Measurements from ENCODE around the gene UTP11. TPM values are rescaled to one million over a fixed set of nuclear protein-coding genes. Genes with fewer than 3 reads are reported as not detected.

UTP11 gene
- total RNA-seq, 1 experiment from 2014 or later: 48.1 TPM

DNA sequence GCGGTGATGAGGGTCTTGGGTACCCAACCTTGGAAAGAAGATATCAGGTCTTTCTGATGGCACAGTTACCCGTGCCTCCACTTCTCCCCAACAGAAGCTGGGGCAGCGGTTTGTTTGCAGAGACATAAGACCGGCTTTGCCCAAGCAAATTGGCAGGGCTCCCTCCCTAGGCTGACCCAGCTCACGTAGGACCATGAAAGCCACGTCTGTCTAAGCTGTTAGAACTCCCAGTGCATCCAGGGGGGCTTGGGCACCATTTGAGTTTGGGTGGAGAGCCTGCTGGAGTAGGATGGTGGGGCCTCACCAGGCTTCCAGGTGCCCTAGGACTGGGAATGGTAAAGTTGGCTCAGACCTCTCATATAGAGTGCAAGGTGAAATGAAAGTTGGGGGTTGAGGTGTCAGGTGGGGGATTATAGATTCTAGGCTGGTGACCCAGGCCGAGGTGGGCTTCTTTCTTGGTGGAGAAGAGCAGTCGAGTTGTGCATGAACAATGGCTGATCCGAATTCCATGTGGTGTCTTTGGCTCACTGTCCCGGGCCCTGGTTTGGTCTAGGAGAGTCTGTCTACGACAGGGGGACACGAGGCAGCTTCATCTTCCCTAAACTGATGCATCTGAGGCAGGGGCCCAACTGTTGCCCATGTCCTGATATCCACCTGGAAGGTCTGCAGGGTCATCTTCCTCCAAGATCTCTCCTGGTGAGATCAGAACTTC, 30.7 kb downstream of the UTP11 start:
- Histone ChIP-seq H3K36me3 (ENCODE audit: low read depth, low read length) (no peaks in the 10 kb centered on the region), H3K9me2 (replicated peaks; ENCODE audit: low read length) (no peaks in the 10 kb centered on the region), H3K9ac (ENCODE audit: low read length) (no peak overlapping the region), H4K20me1 (ENCODE audit: low read length) (no peaks in the 10 kb centered on the region), H3K79me2 (ENCODE audit: low read length) (no peaks in the 10 kb centered on the region), H2AFZ (ENCODE audit: low read length) (no peak overlapping the region), H3F3A (ENCODE audit: low read length, unreplicated experiment) (no peaks in the 10 kb centered on the region), H3K4me1 (ENCODE audit: insufficient read depth, low read length) (peaks cover 4% of the 10 kb centered on the region; the same call in 1 of the 2 replicates), H3K4me3 (ENCODE audit: low read length) (no peak overlapping the region), H3K27me3 (ENCODE audit: low read length) (peaks cover 33% of the 10 kb centered on the region), H3K27ac (ENCODE audit: low read length) (no peak overlapping the region), H3K4me2 (ENCODE audit: low read length) (no peak overlapping the region), H3K9me3 (ENCODE audit: low read length) (no peaks in the 10 kb centered on the region)
- no peak for DNase-seq
- no TSS peak for BruUV-seq (replicated peaks)
- intact Hi-C loops (cut with micrococcal nuclease): no loop called here
- CTCF ChIA-PET: no interaction called here
- ATAC-seq: no peak
- TF ChIP-seq EZH2 (IDR thresholded peaks at IDR 0.05; ENCODE audit: low read length, unreplicated experiment): no peak
- POLR2A ChIA-PET (ENCODE audit: unreplicated experiment): no interaction called here

DNA sequence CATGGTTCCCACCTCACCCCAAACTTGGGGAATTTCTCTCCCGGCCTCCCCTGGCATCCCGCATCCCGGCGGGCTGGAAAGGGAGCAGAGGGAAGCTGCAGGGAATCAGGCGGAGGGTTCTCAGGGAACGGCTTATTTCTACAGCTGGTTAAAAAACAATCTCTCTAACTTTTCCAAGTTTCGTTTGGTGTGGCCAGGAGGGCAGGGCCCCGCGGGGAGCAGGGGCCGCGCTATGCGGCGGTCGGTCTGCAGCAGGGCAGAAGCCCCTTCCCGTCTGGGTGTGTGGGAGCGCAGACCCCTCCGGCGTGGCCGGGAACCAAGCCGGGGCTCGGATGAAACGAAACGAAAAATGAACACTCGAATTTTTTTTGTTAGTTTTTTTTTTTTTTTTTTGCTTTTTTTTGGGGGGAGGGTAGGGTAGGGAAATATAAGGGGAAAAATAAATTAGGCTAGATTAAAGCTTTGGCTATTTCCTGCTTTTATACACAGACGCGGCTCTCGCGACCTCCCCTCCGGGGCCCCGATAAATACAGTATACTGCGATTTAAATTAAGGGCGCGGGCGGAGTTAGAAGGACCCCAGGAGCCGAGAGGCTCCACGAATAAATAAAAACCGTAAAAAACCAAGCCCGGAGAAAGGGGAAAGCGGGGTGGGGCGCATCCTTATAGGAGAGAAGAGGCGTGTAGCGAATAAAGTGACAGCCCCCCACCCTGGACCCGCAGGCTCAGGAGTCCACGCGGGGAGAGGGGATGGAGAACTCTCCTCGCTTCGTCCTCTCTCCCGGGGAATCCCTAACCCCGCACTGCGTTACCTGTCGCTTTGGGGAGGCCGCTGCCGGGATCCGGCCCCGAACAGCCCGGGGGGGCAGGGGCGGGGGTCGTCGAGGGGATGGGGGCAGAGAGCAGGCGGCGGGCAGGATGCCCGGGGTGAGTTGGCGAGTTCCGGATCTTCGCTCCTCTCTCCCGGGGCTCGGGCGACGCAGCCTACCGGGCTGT, 32.0 kb downstream of the UTP11 start:
- H2AFZ ChIP-seq (ENCODE audit: low read length): no peak overlapping the region
- ATAC-seq (no peak), DNase-seq (no peak)
- H3K9ac ChIP-seq (ENCODE audit: low read length): no peak overlapping the region
- ChIA-PET POLR2A (ENCODE audit: unreplicated experiment) (no interaction called here), CTCF (no interaction called here)
- H3K4me1 ChIP-seq (ENCODE audit: insufficient read depth, low read length): no peaks in the 10 kb centered on the region
- no peak overlapping the region for H3K27ac ChIP-seq (ENCODE audit: low read length)
- H3K9me2 ChIP-seq (replicated peaks; ENCODE audit: low read length): no peaks in the 10 kb centered on the region
- no peak overlapping the region for H3K4me2 ChIP-seq (ENCODE audit: low read length)
- no peaks in the 10 kb centered on the region for H3K9me3 ChIP-seq (ENCODE audit: low read length)
- peaks cover 33% of the 10 kb centered on the region for H3K27me3 ChIP-seq (ENCODE audit: low read length)
- no TSS peak for BruUV-seq (replicated peaks)
- no peaks in the 10 kb centered on the region for H4K20me1 ChIP-seq (ENCODE audit: low read length)
- H3K36me3 ChIP-seq (ENCODE audit: low read depth, low read length): no peaks in the 10 kb centered on the region
- no peaks in the 10 kb centered on the region for H3K79me2 ChIP-seq (ENCODE audit: low read length)
- no peak overlapping the region for H3K4me3 ChIP-seq (ENCODE audit: low read length)
- no peaks in the 10 kb centered on the region for H3F3A ChIP-seq (ENCODE audit: low read length, unreplicated experiment)
- intact Hi-C loops (cut with micrococcal nuclease): no loop called here
- TF ChIP-seq CTCF (conservative IDR thresholded peaks at IDR 0.05; ENCODE audit: low read depth, low read length) (no peak), EZH2phosphoT487 (IDR thresholded peaks at IDR 0.05; ENCODE audit: borderline replicate concordance, low read length) (no peak), EZH2 (IDR thresholded peaks at IDR 0.05; ENCODE audit: low read length, unreplicated experiment) (no peak)

DNA sequence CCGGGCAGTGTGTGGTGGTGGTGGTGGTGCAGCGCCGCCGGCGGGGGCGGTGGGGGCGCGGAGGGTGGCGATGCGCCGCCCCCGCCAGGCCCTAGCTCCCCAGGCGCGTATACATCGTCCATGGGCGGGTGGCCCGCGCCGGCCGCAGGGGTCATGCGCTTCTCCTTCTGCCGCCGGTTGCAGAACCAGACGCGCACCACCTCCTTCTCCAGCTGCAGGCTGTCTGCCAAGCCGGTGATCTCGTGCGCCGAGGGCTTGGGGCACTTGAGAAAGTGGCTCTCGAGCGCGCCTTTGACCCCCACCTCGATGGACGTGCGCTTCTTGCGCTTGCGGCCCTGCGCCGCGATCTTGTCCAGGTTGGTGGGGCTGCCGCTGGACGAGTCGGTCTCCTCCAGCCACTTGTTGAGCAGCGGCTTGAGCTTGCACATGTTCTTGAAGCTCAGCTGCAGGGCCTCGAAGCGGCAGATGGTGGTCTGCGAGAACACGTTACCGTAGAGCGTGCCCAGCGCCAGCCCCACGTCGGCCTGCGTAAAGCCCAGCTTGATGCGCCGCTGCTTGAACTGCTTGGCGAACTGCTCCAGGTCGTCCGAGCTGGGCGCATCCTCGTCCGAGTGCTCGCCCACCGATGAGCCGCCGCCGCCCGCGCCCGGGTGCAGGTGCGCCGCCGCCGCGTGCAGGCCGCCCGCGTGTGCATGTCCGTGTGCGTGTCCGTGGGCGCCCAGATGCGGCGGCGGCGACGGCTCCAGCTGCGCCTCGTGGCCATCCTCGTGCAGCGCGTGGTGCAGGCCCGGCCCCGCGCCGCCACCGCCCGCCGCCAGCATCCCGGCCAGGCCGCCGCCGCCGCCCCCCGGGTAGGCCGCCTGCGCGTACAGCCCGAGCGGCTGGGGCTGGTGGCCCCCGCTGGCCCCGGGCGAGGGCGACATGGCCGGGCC, 33.1 kb downstream of the UTP11 start:
- H3K27ac ChIP-seq (ENCODE audit: low read length): no peak overlapping the region
- DNase-seq (no peak), ATAC-seq (no peak)
- H3K27me3 ChIP-seq (ENCODE audit: low read length): peaks cover 33% of the 10 kb centered on the region
- POLR2A ChIA-PET (ENCODE audit: unreplicated experiment): no interaction called here
- H3K4me2 ChIP-seq (ENCODE audit: low read length): no peak overlapping the region
- H3K9ac ChIP-seq (ENCODE audit: low read length): no peak overlapping the region
- no peaks in the 10 kb centered on the region for H3K9me3 ChIP-seq (ENCODE audit: low read length)
- CTCF ChIA-PET: no interaction called here
- no TSS peak for BruUV-seq (replicated peaks)
- TF ChIP-seq EZH2phosphoT487 (IDR thresholded peaks at IDR 0.05; ENCODE audit: borderline replicate concordance, low read length) (no peak), CTCF (conservative IDR thresholded peaks at IDR 0.05; ENCODE audit: low read depth, low read length) (no peak)
- no peak overlapping the region for H3K4me3 ChIP-seq (ENCODE audit: low read length)
- no peaks in the 10 kb centered on the region for H3F3A ChIP-seq (ENCODE audit: low read length, unreplicated experiment)
- H4K20me1 ChIP-seq (ENCODE audit: low read length): no peaks in the 10 kb centered on the region
- no peak overlapping the region for H2AFZ ChIP-seq (ENCODE audit: low read length)
- no peaks in the 10 kb centered on the region for H3K36me3 ChIP-seq (ENCODE audit: low read depth, low read length)
- no peaks in the 10 kb centered on the region for H3K4me1 ChIP-seq (ENCODE audit: insufficient read depth, low read length)
- intact Hi-C loops (cut with micrococcal nuclease): no loop called here
- H3K9me2 ChIP-seq (replicated peaks; ENCODE audit: low read length): no peaks in the 10 kb centered on the region
- H3K79me2 ChIP-seq (ENCODE audit: low read length): no peaks in the 10 kb centered on the region
